ENCODE results near the gene IVL.

The IVL gene

DNA sequence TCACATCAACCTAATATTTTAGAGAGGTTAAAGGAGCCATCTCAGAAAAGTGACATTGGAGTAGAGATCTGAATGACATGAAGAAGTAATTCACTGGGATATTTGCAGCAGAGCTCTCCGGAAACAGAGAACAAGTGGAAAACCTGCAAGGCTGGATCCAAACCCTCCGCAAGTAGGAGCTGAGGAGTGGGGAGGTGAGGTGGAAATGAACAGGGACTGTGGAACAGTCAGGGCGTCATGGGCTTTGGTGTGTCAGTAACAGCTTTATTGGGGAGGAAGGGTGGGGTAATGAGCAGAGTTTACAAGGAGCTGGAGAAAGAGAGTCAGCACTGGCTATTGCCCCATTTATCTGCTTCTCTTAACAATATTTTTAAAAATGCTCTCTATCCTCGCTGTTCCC lies 9.3 kb upstream of the IVL start:
- DNase-seq, result no peak

DNA sequence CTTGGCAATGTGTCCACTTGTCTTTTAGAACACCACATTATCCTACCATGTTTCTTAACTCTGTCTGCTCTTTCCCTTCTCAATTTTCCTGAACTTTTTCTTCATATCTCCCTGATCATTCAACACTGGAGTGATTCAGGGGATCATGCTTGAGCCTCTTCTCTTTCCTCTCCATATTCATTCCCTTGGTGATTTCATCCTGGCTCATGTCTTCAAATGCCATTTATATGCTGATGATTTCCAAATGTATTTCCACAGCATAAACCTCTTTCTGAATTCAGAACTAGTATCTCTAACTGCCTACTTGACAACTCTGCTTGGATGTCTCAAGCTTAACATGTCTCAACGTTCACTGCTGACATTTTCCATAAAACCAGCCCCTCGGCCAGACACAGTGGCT lies 8.5 kb upstream of the IVL start:
- DNase-seq, result no peak

DNA sequence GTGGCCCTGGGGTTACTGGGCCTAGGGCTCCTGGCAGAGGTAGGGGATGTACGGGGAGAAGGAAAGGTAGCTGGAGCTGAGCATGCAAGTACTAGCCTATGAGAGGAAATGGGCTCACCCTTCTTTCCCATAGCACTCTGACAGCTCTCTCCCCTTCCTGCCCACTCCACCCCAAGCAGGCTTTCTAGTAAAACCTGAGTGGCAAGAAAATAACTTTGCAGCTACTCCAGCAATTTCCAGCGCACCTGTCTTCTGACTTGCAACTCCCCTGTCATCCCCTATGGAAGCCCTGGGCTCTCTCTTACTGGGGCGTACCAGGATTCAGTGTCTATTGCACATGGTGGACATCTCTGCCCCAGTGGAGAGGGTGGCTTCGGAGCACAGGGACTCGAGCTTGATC lies 6.7 kb upstream of the IVL start:
- DNase-seq, result no peak

DNA sequence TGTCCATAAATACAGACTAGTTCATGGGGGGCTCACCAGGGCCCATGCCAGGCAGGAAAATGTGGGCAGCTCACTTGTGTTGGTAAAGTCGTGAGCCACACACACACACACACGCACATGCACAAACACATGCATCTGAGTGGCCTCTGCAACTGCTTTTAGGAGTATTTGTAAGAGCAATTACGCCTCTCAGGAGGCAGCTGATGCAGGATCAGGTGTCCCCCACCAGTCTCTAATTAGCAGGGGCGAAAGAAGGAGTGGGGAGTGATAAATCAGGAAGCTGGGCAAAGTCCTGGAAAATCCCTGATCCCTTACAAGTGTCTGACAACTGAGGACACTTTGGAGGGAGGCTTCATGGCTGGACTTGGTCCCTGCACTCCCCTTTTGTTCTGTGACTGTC lies 5.7 kb upstream of the IVL start:
- no peak for DNase-seq

DNA sequence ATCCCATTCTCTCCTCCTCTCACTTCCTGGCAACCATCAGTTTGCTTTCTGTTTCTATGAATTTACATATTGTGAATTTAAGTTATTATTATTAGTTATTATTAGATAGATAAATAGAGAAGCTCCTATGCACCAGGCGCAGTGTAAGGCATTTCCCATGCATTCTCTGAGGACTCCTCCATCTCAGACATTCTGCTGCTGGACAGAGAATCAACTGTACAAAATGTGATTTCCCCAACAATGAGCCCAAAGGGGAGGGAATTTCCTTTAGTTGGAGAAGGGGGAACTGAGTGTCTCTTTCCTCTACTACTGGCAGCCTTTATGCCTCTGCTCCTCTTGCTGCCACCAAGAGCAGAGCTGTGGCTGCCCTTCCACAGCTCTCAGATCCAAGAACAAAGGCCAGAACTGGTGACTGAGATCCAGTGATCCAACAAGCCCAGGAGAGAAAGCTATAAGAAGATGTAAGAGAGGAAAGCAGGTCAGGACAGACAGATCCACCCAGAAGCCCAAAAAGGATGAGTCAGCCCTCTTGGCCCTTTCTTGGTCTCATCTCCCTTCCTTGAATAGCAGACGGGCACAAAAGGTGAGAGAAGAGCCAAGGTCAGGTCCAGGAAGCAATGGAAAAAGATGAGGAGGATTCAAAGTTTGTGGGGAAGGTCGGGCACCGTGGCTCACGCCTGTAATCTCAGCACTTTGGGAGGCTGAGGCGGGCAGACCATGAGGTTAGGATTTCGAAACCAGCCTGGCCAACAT lies 3.5 kb upstream of the IVL start:
- DNase-seq, result no peak

DNA sequence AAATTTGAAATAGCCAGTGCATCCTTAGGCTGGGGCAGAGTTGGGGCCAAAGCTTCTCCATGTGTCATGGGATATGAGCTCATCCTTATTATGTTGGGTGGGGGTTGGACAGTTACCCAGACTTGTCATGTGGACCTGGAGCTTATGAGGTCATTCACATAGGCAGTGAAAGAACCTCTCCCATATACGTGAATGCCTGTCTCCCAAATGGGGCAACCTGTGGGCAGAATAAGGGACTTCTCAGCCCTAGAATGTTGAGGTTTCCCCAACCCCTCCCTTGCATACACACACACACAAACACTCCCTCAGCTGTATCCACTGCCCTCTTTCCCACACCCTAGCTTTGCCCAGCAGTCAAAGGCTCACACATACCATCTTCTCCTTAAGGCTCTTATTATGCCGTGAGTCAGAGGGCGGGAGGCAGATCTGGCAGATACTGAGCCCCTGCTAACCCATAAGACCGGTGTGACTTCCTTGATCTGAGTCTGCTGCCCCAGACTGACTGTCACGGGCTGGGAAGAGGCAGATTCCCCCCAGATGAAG lies 2.3 kb upstream of the IVL start:
- DNase-seq, result no peak

DNA sequence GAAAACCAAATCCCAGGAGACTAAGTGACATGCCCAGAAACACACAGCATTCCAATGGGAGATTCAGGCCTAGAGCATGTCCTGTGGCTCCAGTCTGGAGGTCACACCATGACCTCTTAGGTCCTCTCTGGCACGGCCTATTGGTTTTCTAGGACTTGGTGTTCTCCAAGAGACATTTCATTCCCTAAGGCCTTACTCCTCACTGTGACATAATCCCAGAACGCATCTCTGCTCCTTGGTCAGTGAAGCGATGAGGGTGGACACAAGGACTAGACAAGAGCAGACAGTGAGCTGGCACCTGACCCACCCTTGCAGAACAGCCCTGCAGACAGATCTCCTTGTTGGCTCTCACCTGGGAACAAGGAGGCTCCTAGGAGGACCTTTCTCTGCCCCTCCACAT lies 860 bp downstream of the IVL start:
- DNase-seq, result no peak

DNA sequence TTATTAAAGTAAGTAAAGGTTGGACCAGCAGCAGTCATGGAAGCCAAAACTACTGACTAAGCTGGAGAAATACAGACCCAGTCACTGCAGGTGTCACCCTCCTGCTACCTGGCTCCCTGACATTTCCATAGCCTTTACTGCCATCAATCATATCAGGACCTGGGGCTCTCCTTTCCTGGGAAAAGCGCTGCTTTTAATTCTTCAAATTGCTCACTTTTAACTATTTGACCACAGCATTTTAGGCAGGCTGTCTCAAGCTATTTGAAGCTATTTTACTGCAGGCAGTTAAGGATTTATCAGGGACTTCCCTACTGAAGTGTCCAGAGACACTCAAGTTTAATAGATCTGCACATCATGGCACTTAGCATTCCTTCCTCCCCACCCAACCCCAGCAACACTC lies 4.1 kb downstream of the IVL start:
- DNase-seq, result no peak

DNA sequence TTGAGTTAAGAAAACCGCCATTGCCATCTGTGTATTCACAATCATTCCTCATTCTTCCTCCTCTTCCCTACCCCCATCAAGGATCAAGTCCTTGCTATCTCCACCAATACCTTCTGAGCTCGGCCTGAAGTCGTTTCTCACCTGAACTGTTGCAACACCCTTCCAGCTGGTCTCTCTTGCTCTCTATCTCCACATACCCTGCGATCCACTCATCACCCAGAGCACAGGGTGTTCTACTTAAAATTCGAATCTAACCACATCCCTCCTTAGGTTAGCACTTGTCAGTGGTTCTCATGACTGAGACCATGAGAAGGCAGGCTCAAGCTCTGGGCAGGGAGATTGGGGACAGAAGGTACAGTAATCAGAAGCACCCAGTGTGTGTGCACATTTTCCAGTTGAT lies 4.6 kb downstream of the IVL start:
- DNase-seq, result no peak

DNA sequence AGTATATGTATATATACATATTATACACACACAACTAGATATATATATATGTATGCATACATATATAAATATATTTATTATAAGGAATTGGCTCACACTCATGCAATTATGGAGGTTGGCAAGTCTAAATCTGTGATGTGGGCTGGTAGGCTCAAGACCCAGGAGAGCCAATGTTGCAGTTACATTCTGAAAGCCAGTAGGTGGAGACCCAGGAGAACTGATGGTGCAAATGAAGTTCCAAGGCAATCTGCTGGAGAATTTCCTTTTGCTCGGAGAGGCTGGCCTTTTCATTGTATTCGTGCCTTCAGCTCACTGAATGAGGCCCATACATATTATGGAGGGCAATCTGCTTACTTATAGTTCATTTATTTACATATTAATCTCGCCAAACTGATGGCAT lies 9.4 kb downstream of the IVL start:
- DNase-seq, result no peak

DNA sequence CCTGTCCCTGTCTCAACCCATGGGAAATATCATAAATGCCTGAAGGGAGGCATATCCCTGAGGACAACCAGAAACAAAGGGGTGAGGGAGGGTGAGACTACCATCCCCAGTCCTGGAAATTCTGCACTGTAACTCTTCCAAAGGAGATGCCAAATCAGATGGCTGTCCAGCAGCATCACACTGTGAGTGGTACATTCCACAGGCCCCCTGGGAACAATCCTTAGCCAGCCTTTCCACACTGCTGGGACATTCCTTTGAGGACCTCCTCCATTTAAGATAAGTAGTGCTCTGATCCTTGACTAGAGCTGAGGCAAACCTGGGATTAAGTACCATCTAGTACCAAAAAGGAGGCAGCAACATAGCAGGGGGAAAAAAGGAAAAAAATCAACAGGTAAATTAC lies 10.7 kb downstream of the IVL start:
- DNase-seq, result no peak

DNA sequence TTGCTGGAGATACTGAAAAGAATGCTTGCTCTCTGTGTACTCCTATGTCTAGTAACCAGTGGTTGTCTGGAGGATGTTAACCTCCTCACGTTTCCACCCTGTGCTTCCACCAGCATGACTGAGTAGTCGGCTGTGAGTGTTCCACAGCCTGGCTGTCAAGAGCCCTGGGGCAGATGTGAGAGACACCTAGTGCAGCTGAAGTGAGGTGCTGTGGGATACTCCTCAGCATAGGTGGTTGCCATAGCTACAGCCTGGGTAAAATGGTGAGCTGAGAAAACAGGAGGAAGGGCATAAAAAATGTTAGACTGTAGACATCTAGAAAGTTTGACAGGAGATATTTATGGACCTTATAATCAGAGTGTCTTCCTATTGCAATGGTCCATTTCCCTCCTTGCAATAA lies 15.8 kb downstream of the IVL start:
- no peak for DNase-seq

DNA sequence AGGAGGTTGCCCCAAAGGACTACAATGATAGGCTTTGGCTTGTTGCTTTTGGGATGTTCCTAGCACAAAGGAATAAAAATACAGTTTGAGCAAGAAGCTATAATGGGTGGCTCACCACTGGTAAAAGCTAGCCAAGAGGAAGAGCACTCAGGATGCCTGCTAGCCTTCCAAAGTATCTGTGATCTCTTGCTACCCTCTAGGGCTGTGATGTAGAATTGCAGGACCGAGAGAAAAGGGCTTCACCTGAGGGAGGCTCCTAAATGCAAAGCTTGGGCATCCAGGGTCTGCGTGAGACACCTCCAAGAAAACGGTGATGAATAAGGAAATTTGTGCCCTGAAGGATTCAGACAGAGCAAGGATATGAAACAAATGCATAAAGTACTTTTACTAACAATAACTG lies 17.7 kb downstream of the IVL start:
- DNase-seq, result no peak

DNA sequence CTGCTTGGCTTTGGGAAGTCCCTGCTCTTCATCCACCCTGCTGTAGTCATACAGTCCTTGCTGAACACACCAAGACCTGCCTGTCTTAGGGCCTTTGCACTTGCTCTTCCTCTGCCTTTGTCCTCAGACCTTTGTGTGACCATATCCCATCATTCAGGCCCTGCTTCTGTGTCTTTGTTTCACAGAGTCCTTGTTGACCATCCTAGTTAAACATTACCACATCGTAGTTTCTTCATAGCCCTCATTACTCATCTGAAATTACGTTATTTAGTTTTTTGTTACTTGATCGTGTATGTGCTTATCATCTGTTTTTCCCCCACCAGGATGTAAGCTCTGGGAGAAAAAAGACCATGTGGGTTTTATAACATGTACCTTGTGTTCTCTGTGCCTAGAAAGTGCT lies 20.3 kb downstream of the IVL start:
- DNase-seq, result no peak

DNA sequence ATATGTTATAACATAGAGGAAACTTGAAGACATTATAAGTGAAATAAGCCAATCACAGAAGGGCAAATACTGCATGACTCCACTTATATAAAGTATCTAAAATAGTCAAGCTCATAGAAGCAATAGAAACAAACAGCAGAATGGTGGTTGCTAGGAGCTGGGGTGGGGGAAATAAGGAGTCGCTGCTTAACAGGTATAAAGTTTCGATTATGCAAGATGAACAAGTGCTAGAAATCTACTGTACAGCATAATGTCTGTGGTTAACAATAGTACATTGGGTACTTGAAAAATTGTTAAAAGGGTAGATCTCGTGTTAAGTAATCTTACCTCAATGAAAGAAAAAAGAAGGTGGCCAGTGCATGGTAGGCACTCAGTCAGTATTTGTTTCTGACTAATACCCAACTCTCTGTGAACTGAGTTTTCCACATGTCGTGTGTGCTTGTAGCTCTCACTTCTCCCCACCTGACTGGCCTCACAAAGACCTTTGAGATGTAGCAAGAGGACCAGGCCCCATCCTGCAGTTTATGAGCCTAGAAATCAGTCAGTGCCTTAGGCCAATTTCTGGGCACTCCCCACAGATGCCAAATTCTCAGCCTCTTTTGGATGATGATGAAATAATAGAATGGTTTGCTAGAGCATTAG lies 23.9 kb downstream of the IVL start:
- DNase-seq, result no peak

DNA sequence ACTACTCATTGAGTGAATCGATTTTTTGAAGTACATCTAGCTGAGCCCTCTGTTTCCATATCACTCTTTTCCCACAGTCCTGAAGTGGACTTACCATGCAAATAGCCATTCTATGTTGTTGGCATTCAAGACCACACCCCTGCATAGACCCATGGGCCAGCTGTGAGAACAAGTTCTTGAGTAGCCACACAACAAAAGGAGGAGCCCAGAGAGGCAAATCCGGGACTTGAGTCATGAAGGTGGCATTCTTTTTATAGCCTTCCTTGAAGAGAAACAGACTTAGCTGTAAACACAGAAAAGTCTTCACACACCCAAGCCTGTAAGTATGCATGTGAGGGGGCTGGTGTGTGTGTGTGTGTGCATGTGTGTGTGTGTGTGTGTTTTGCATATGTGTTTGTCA lies 24.9 kb downstream of the IVL start:
- no peak for DNase-seq

DNA sequence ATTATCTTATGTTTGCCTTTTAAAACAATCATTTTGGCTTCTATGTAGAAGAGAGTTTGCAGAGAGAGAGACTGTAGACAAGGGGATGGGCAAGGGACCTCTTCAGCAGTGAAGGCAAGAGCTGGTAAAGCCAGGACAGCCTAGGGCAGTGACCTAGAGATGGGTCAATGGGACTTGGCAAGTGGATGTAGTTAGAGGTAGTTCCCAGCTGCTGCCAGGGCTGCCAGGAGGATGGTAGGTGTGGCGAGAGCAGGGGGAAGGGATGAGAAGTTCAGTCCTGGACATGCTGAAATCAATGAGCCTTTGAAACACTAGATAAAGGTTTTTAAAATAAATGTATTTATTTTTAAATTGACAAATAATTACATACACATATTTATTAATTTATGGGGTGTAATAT lies 32.3 kb downstream of the IVL start:
- DNase-seq, result no peak

DNA sequence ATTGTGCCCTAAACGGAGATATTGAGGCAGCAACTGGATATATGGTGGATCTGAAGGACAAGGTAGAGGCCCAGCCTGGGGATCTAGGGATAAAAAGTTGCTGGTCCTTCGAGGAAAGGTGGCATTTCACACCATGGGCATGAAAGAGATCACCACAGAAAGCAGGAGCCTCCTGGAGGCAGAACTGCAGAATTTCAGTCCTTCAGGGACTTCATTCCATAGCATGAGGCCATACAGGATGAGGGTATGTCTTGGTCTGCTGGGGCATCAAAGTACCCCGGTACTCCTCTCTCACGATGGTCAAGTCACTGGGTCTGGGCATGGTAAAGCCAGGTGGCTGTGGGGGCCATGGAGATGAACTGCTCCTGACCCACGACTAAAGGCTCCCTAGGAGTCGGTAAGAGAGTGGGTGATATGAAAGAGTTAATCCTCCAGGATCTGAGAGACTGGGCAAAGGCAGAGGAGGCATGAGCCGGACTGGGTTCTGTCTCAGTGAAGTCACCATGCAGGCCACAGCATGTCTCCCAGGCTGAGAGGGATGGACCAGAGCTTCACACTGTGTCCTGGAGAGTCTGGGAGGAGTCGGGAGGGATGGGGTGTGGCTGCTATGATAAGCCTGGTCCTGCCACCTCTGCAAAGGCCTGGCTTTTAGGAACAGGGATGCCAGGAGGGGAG lies 32.8 kb downstream of the IVL start:
- DNase-seq, result no peak

DNA sequence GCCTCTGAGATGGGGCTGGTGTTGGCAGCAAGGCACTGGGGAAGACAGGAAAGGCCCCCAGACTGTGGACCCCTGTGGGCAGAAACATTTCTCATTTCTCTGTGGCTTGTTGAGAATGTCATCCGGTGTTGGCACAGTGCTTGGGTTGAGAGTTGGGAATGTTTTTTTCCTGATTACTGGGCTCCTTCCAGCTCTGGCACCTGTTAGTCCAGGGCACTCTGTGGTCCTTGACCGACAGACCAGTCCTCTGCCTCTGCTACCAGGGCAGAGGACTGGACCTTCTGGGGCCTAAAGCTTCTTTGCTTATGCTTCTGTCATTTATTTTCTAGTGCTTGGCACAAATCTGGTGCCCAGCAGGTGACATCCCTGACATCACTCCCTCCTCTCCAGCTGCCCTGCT lies 33.8 kb downstream of the IVL start:
- DNase-seq, result no peak

DNA sequence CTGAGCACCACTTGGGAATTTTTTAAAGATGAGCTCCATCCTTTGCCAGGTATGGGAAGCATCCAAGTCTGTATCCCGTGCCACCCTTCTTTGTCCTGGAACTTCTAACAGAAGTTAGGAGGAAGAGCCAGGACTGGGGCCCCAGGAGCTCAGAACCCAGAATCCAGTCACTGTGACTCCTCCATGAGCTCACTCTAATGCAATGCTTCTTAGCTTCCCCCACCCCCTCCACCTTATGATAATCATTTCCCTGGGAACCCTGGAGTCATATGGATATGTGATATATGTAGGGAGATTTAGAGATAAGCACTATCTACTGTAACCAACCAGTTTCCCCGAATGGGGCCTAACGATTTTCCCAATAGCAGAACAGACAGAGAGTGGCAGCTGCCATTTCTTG lies 37.9 kb downstream of the IVL start:
- DNase-seq, result no peak

DNA sequence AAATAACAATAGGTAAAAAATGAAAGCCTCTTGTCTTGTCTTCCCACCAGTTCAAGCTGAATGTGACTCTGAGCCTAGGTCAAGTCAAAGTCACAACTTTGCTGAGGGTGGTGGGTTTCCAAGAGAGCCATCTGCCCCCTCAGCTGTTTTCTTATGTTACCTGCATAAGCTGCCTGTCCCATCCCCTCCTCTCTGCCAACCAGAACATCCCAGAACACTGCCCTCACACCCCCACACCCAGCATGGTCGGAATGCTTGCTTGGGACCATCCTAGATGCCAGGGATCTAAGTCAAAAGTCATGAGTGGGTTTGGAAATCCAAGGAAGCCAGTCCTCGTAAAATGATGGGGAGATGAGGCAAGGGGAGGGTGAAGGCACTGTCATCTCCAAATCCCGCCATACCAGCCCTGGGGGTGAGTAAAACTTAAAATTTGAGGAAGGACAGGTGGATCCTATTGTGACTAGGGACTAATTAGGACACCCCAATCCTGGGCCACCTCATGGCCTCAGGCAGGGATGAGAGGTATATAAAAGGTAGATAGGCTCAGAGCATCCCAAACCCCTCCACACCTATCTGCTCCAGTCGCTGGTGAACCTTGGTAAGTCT lies 38.4 kb downstream of the IVL start, which contains the start of gene SPRR5:
TSS of gene SPRR5 (plus strand) at position 556 of the 606 bp plus-strand sequence. CDS start 1,349 bp downstream, outside the sequence.
- DNase-seq, result no peak

DNA sequence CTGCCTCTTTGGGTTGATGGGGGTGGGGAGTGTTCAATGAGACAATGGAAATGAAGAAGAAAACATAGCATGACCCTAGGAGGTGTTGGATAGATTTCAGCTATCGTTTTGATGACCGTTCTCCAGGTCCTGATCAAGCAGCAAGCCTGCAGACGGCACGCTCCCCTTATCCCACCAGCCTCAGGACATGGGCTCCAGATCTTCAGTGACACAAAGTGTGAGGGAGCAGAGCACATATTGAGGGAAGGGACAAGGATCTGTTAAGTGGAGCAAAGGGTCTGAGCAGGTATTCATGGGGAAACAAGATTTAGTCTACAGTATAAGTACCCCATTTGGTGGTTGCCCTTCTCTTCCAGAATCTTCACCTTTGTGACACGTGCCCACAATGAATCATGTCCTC lies 43.4 kb downstream of the IVL start:
- no peak for DNase-seq

DNA sequence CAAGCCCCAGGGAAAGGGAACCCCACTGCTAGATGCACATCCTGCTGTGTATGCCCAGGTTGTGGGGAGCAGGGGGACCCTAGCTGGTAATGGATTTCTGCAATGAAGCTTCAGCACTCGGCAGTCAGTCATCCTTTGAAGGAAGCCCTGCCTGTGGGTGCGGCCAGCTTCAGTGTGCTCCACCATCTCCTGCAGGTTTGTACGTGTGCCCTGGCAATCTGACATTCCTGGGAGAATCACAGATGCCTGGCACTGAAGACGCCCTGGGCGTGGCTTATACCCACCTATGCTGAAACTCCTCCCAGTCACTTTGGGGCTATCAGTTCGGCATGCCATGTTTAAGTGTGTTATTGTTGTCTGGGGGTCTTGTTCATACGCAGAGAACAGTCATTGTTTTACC lies 45.4 kb downstream of the IVL start:
- DNase-seq, result no peak

DNA sequence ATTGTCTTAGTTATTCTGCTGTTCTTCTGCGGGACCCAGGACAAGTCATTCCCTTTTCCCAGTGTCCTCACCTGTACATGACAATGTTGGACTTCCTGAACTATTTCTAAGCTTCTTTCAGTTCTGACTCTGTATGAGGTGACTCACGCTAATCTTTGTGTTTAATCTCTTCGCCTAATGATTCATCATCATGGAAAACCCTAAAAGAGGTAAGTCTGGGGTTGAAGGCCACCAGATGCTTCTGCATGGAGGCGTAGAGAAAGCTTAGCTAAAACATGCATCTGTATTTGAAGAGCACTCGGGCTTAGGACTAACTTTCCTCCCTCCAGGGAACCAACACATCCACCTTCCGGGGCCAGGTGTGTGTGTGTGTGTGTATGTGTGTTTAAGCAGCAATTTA lies 46.1 kb downstream of the IVL start:
- no peak for DNase-seq
